ENCODE results near the gene FRMD8. TPM values are rescaled to one million over a fixed set of nuclear protein-coding genes. Genes with fewer than 3 reads are reported as not detected.
A peak's percentile ranks its signal among the peaks of the same experiment; 100 is the strongest.

The FRMD8 gene
- total and polyA plus RNA-seq, 2 donors (not counting 1 experiment from before 2014, with no cell fraction given) = 14.9 to 15.3 TPM

- H3K27me3 ChIP-seq (ENCODE audit: control insufficient read depth, insufficient read depth, low read length) = no peaks in the 10 kb centered on the region
- peaks cover 5% of the 10 kb centered on the region for H3K4me1 ChIP-seq (ENCODE audit: control insufficient read depth, extremely low read depth, insufficient read depth, low read length)
- H3K79me2 ChIP-seq (ENCODE audit: control insufficient read depth, insufficient read depth, low read length) = peaks cover 97% of the 10 kb centered on the region
- no peaks in the 10 kb centered on the region for H3K9me3 ChIP-seq (ENCODE audit: control insufficient read depth, insufficient read depth, low read depth, low read length)
- H3K4me3 ChIP-seq (replicated peaks in 1 of 4; ENCODE audit: control extremely low read depth in 1 of 4, insufficient read depth in 1 of 4, low read depth in 3 of 4, low read length in 4 of 4) = peak overlapping the region in 1 of 4 experiments; percentile 44
- H3K27ac ChIP-seq (ENCODE audit: insufficient read depth, low read length) = no peak overlapping the region
- DNase-seq (ENCODE audit: low read depth in 2 of 2) = peak in 1 of 2 donors; percentile 48
- no peak overlapping the region for H2AFZ ChIP-seq (ENCODE audit: low read length)
- H3K9ac ChIP-seq (ENCODE audit: insufficient read depth, low read length) = no peak overlapping the region
- H4K20me1 ChIP-seq (ENCODE audit: control insufficient read depth, extremely low read depth, insufficient read depth, low read length) = peaks cover 19% of the 10 kb centered on the region
- peaks cover 33% of the 10 kb centered on the region for H3K36me3 ChIP-seq (ENCODE audit: control insufficient read depth, insufficient read depth, low read length)
- peak overlapping the region; percentile 4 for H3K4me2 ChIP-seq (ENCODE audit: extremely low read depth, insufficient read depth, low read length)
- TF ChIP-seq CTCF (conservative IDR thresholded peaks at IDR 0.05 in 1 of 2, IDR thresholded peaks at IDR 0.05 in 1 of 2; ENCODE audit: low read depth in 1 of 2, low read length in 2 of 2) = no peak
- TF ChIP-seq EZH2 (IDR thresholded peaks at IDR 0.05; ENCODE audit: low read length, missing control alignments) = no peak
These were observed 49.0 kb downstream of the FRMD8 start for GRCh38 chr11:65435411-65435931.

DNA sequence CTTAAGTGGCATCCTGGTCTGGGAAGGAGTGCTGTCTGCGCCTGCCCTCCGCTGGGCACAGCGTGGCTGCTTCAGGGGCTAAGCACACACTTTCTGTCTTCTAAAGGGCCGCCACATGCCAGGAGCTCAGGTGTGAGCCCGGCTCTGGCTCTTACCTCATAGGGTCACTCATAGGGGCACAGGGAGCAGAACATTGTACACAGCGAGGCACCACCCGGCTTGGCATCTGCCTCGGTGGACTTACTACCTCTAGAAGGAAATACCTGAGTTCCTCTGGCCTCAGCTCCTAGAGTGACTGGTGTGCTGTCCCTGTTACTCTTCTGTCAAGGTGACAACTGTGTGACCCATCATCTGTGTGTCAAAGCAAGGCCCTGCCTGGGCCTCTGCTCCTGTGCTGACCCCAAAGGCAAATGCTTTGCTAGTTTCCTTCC, 49.6 kb downstream of the FRMD8 start:
- Histone ChIP-seq H3K27me3 (ENCODE audit: control insufficient read depth, insufficient read depth, low read length) (no peaks in the 10 kb centered on the region), H3K79me2 (ENCODE audit: control insufficient read depth, insufficient read depth, low read length) (peaks cover 97% of the 10 kb centered on the region), H2AFZ (ENCODE audit: low read length) (no peak overlapping the region), H4K20me1 (ENCODE audit: control insufficient read depth, extremely low read depth, insufficient read depth, low read length) (peaks cover 18% of the 10 kb centered on the region), H3K4me3 (replicated peaks in 1 of 4; ENCODE audit: control extremely low read depth in 1 of 4, insufficient read depth in 1 of 4, low read depth in 3 of 4, low read length in 4 of 4) (peak overlapping the region in 1 of 4 experiments; percentile 44), H3K4me2 (ENCODE audit: extremely low read depth, insufficient read depth, low read length) (peak overlapping the region; percentile 13), H3K36me3 (ENCODE audit: control insufficient read depth, insufficient read depth, low read length) (peaks cover 33% of the 10 kb centered on the region), H3K9me3 (ENCODE audit: control insufficient read depth, insufficient read depth, low read depth, low read length) (no peaks in the 10 kb centered on the region), H3K4me1 (ENCODE audit: control insufficient read depth, extremely low read depth, insufficient read depth, low read length) (peaks cover 5% of the 10 kb centered on the region), H3K9ac (ENCODE audit: insufficient read depth, low read length) (no peak overlapping the region), H3K27ac (ENCODE audit: insufficient read depth, low read length) (peak overlapping the region; percentile 9)
- peak in 1 of 2 donors; percentile 51 for DNase-seq (ENCODE audit: low read depth in 2 of 2)
- TF ChIP-seq CTCF (conservative IDR thresholded peaks at IDR 0.05 in 1 of 2, IDR thresholded peaks at IDR 0.05 in 1 of 2; ENCODE audit: low read depth in 1 of 2, low read length in 2 of 2) (no peak), EZH2 (IDR thresholded peaks at IDR 0.05; ENCODE audit: low read length, missing control alignments) (no peak)

DNA sequence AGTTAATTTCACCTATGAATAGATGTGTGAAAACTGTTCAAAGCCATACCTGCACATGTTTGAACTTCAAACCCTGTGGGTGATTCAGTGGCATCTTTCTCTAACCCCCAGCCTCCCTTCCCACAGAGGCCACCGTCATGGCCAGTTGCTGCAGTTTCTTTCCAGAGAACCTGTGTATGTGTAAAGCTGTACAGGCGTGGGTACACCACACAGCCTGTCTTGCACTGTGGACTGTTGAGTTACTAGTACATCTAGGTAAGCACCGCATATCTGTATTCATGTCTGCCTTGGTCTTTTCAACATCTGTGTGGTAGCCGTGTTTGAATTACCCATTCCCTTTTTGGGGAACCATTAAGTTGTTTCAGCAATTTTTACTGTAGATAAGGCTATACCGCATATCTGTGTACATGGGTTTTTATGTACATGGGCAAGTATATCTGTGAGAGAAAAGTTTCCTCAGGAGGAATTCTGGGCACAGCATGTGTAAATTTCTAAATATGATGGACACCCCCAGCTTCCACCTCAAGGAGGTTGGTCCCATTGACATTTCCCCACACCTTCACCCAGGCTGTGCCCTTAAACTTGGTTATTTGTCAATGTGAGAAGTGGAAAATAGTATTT, 50.1 kb downstream of the FRMD8 start:
- H3K27ac ChIP-seq (ENCODE audit: insufficient read depth, low read length) = no peak overlapping the region

More for the DNA sequence above, 50.1 kb downstream of the FRMD8 start:
- Histone ChIP-seq H3K27me3 (ENCODE audit: control insufficient read depth, insufficient read depth, low read length) (no peaks in the 10 kb centered on the region), H3K36me3 (ENCODE audit: control insufficient read depth, insufficient read depth, low read length) (peaks cover 33% of the 10 kb centered on the region), H3K4me1 (ENCODE audit: control insufficient read depth, extremely low read depth, insufficient read depth, low read length) (peaks cover 5% of the 10 kb centered on the region), H3K9ac (ENCODE audit: insufficient read depth, low read length) (no peak overlapping the region), H3K9me3 (ENCODE audit: control insufficient read depth, insufficient read depth, low read depth, low read length) (no peaks in the 10 kb centered on the region), H4K20me1 (ENCODE audit: control insufficient read depth, extremely low read depth, insufficient read depth, low read length) (peaks cover 13% of the 10 kb centered on the region), H3K79me2 (ENCODE audit: control insufficient read depth, insufficient read depth, low read length) (peaks cover 95% of the 10 kb centered on the region), H3K4me2 (ENCODE audit: extremely low read depth, insufficient read depth, low read length) (peak overlapping the region; percentile 13), H3K4me3 (replicated peaks in 1 of 4; ENCODE audit: control extremely low read depth in 1 of 4, insufficient read depth in 1 of 4, low read depth in 3 of 4, low read length in 4 of 4) (peak overlapping the region in 1 of 4 experiments; percentile 44), H2AFZ (ENCODE audit: low read length) (no peak overlapping the region)
- DNase-seq (ENCODE audit: low read depth in 2 of 2) = no peak
- TF ChIP-seq CTCF (conservative IDR thresholded peaks at IDR 0.05 in 1 of 2, IDR thresholded peaks at IDR 0.05 in 1 of 2; ENCODE audit: low read depth in 1 of 2, low read length in 2 of 2) (no peak), EZH2 (IDR thresholded peaks at IDR 0.05; ENCODE audit: low read length, missing control alignments) (no peak)

Measured in fibroblast of lung (primary cell).